HG02885 (cell line): ENCODE results near the gene TRPM1.

Experiments
- ATAC-seq: cut with Tn5 transposase; IDR thresholded peaks from one replicate; pipeline ENCODE4 v1.9.1; 2021; ENCODE audit warnings: mild to moderate bottlenecking; ENCODE audit not compliant: unreplicated experiment, poor library complexity

TRPM1 gene

DNA sequence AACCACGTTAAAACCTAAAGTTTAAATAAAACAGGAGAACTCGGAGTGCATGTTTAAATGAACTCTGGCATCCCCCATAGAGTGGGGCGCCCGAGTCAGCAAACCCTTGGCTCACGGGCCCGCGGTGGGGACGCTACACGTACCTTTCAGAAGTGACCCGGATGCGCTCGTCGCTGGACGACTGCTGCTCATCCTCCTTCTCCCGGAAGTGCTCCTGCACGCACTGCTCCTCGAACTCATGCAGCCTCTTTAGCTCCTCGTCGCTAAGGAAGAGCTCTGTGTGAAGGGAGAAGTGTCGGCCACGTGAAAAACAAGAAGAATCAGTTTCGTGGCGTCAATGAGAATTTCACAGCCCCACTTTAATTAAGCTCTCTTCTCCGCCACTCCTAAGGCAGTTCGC is 75.5 kb downstream of the TRPM1 start:
- no peak for ATAC-seq

DNA sequence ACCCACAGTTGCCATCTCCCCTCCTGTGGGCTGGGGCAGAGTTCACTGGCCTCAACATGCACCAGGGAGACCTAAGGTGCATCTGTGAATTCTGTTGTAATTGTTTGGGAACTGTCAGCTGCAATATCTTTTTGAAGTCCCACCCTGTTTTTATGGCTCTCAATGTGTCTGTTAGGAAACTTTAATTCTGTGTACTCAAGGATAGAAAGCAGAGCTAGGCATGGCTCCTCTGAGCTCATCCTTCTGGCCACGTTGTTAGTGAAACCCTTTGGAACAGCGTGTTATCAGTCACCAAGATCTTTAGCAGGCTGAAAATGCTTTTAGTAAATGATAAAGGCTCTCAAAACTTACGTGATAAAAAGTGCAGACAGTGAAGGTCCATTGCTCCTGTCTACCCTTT is 76.5 kb downstream of the TRPM1 start:
- no peak for ATAC-seq

DNA sequence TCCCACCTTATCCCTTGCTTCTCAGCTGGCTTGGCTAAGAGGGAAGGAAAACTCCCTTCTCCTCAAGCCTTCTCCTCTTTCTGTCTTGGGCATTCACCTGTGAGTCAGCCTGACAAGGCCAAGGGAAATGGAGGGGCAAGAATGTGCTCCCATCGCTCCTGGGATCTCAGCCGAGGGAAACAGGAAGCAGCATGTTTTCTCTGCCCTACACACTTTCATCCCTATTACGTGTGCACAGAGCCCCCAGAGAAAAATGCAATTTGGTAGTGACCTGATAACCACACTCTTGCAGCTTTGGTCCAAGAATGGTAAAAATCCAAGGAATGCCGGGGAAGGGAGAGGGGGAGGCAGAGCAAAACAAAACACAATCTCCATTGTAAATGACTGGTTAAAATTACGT is 77.2 kb downstream of the TRPM1 start:
- no peak for ATAC-seq

DNA sequence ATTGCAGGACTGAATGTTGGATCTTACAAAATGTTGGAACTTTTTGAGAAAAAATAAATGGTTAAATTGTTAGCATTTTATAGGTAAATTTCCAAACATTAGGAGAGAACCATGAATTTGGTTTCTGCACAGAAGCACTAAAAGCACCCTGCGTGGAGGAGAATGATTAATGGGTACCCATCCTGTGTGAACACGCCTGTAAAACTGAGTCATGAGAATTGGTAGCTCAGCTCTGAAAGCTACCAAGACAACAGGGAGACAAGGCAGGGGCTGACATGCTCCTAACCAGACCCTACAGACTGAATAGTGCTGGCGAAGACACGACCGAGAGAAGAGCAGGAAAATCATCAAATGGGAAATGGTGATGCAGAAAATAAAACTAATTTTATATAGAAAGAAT is 77.7 kb downstream of the TRPM1 start:
- ATAC-seq = no peak

DNA sequence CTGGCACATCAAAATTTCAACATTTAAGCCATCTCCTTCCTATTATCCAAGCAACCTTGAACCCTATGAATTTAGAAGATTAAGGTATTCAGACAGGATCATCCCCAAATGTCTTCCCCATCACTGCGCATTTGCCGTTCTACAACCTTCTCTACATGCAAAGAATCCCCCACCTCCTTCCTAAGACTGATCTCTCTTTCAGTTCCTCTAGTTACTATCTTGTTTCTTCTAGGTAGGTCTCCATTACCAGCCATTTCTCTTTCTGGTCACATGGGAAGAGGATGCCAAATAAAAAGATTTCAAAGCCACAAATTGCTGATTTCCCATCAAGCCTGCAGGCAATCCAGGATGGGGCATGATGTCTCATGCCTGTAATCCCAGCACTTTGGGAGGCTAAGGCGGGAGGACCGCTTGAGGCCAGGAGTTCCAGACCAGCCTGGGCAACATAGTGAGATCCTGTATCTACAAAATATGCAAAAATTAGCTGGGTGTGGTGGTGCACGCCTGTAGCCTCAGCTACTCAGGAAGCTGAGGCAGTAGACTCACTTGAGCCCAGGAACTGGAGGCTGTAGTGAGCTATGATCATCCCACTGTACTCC is 80.4 kb downstream of the TRPM1 start:
- peak; percentile 47 for ATAC-seq

DNA sequence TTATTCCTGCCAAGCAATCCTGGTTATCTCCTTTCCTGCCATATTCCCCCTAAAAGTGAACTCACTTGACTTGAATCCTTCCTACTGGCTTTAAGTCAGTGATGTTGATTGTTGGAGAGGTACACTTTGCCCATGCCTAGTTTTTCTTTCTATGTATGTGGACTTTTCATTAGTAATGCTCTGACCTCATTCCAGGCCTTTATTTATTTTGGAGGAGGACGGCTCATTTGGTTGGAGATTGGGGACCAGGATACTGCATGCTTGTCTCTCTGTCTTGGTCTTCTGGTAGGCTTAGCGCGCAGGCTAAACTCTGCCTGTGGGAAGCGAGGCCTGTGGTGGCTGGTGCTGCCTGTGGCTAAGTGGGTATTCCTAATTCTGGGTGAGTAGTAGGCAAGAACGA is 81.0 kb downstream of the TRPM1 start:
- no peak for ATAC-seq

DNA sequence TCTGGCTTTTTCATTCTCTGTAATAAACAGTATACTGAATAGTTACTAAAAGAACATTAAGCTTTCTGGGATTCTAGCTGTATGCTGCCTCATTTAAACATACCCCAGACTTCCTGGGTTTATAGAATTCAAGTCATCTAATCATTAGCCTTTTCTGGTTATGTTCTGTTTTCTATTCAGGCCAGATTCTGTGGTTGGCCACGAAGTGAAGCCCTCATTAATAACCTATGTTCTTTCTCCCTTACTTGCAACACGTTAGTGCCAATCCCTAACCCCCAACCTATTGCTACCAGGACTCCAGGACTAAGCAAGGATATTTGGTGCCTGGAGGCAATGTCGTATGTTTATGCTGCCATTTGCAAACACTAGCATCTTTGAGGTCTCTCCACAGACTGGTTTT is 81.5 kb downstream of the TRPM1 start:
- no peak for ATAC-seq

DNA sequence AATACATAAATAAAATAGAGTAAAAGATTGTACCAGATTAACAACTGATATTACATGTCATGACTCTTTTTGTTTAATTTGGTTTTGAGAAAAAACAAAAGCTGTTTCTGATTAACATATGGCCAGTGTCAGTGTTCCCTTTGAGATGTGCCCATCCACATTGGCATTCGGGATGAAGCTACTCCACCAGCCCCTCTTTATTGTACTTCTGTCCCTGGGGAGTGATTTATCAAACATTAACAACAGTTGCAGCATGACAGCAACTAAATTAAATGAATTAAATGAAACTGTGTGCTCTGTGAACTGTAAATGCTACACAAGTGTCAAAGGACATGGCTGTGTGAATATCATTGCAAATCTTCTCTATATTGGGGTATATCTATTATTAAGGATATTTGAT is 84.2 kb downstream of the TRPM1 start:
- ATAC-seq = no peak

DNA sequence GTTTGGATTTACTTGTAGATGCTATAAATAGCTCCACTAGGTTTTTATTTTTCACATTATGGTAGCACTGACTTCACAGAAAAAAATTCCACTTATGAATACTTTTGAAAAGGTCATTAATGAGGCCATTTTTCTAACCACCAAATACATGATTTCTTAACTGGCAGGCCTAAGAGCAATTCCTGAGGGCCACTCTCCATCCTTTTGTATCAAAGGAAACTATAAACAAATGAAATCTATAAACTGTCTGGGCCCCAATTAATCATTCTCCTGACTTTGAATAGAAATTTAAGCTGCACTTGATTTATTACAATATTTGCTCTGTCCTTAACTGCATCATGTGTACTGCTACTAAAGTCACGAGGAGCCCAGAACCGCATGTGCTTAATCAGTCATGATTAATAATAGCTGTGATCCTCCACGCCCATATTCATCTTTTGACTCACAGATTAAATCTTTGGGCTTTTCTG is 85.0 kb downstream of the TRPM1 start:
- ATAC-seq = no peak

DNA sequence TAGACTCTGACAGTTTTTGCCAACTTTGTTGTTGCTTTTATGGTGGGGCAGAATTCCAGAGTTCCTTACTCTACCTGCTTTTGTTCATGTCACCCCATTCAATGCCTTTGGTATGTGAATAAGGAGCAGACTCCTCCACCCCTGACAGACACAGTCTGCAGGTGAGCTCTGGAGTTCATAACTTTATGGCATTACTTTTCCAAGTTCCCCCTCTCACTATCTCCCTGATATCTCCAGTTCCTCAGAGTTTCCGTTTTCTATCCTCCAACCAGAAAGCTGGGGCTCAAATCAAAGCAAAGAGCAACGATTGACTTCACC is 87.0 kb downstream of the TRPM1 start:
- ATAC-seq = no peak

DNA sequence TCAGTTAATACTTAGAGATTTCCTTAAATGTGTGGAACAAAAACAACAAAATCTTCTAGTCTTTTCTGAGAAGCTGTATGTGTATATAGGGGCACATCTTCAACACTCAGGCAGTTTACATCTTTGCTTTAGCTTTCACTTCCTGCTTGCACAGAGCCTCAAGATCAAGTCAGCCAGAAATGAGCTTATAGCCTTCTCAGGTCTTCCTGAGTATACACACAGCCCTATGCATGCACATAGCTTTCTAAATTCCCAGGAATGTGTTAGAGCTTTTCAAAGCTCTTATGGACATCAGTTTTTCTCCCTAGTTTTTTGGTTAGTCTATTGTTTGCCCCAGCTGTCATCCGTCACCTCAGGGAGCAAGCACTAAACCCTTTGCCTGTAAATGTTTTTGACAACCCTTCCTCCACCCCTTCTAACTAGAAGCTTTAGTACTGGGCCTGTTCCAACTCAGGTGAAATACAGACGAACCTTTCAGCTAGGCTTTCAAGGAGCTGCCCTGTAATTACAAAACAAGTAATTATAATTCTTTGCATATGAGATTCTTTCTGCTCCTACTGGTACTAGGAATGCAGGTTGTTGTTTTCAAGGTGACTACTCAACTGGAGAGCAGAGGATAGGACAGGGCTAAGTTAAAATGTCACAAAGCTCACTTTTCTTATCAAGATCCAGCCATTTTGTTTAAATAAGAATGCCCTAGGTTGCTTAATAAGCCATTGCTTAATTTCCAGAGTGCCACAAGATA is 87.5 kb downstream of the TRPM1 start:
- peak; percentile 94 for ATAC-seq

DNA sequence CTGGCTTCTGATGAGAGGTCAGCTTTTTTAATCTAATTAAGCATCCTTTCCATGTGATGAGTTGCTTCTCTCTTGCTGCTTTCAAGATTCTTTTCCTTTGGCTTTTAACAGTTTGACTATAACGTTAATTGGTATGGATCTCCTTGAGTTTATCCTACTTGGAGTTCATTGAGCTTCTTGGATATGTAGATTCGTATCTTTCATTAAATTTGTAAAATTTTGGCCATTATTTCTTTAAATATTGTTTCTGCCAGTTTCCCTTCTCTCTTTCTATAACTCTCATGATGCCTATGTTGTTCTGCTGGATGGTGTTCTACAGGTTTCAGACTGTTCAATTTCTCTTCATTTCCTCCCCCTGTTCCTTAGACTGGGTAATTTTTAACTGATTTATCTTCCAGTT is 89.1 kb downstream of the TRPM1 start:
- ATAC-seq = no peak

DNA sequence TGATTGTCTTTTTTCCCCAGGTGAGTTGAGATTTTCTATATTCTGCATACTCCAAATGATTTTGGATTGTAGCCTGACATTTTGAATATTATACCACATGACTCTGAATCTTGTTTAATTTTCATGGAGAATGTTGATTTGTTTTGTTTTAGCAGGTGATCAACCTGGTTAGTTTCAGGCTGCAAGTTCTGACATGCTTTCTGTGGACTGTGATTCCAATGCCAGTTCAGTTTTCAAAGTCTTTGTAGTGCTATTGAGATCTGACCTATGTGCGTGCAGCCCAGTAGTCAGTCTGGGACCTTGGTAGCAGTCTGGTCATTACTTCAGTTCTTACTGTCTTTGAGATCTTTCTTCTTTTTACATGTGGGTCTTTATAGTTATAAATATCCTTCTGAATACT is 91.5 kb downstream of the TRPM1 start:
- no peak for ATAC-seq

DNA sequence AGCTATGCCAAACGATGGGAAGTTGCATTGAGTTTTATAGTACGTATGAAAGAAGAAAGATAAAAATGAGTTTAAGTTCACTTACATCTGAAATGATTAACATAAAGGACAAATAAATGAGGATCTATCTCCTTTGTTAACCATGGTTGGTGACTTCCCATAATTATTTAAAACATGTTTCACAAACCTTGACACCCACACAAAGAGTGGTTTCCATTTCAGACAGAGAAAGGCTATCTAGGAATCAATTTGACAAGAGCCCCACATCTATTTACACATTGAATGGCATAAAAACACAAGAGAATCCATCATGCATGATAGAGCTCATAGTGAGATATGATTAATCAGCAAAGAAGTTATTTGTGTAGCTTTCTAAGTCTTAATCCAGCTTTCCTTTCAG is 95.9 kb downstream of the TRPM1 start:
- ATAC-seq = no peak

DNA sequence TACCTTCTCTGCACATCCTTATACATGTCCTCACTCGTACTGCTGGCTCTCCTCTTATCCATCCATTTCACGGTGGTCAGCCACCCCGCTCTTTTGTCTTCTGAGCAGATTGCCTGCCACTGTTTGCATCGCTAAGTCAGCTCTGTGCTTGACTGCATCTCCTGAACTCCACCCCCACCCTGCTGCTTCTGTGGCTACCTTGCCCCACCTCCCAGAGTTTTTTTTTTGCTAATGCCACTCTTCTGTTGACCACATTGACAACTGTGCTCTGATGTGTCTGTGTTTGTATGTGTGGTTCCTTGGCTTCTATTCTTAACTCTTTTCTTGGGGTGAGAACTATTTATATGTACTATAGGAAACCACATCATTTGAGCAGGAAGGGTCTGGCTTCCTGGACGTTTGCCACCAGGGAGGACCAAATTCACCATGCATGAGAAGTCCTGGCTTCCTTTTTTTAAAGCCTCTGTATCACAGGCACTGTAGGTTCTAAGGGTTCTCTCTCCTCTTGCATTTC is 97.2 kb downstream of the TRPM1 start:
- peak; percentile 88 for ATAC-seq

DNA sequence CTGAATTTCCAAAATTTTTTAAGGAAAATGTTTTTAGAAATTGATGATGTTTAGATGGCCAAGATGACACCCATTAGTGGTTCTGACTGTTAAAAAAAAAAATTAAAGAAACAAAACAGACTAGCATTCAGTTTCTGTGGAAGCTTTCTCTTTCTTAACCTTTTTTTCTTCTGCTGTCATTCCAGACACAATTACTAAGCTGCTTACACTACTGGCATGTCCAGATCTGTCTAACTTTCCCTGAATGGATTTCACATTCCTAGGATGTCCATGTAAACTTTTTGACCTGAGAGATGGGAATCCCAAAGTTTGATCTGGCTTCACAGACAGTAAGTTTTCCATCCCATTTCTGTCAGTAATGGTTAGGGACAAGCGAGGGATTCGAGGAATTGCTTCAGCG is 99.8 kb downstream of the TRPM1 start:
- no peak for ATAC-seq

DNA sequence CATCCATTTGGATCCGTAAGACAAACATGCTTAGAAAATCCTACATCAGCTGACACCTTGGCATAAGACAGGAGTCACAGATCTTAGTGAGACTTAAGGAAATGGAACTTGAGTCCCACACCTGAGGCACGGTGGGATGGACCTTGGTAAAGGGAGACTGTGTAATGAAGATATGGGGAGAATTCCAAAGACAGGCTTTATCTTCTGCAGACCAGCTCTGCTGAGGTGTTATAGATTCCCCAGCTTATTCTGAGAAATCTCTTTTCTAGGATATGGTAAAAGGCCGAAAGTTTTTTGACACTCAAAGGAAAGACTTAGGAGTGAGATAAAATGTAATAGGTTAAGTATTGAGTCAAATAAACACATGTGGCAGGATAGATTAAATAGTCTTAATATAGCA is 101.8 kb downstream of the TRPM1 start:
- ATAC-seq = no peak

DNA sequence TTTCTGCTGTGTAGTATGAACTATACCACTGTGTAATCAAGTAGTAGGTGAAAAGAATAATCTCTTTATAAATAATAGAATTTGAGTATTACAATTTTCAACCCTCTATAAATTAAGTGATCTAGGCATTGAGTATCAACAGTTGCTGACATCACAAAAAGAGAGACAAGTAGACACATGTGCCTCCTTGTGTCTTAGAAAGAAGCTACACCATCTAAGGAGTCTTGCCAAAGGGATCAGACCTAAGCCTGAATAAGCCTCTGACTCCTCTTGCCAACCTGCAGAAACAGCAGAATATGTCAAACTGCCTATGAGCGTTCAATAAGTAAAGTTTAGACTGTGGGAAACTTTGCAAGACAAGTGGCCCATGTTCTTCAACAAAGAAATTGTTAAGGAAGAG is 104.3 kb downstream of the TRPM1 start:
- ATAC-seq = no peak

DNA sequence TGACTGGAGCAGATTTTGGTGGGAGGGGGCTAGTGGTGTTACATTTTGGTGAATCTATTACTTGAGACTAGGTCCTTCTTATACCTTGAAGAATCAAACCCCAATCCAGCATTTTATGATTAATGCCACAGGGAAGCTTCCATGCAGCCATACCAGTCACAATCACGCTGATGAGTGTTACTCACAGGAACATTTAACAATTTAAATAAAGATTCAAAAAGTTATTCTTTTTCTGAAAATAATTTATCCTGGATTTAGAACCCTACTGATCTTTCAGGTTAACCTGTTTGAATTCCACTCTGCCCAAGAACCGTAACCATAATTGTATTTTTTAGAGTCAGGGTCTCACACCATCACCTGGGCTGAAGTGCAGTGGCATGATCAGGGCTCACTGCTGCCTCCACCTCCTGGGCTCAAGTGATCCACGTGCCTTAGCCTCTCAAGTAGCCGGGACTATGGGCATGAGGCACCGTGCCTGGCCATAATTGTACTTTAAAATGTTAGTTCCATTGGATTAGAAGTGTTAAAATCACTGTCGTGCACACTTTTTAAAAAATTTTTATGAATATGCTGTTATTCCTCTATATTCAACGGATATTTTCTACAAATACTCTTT is 109.2 kb downstream of the TRPM1 start:
- no peak for ATAC-seq

DNA sequence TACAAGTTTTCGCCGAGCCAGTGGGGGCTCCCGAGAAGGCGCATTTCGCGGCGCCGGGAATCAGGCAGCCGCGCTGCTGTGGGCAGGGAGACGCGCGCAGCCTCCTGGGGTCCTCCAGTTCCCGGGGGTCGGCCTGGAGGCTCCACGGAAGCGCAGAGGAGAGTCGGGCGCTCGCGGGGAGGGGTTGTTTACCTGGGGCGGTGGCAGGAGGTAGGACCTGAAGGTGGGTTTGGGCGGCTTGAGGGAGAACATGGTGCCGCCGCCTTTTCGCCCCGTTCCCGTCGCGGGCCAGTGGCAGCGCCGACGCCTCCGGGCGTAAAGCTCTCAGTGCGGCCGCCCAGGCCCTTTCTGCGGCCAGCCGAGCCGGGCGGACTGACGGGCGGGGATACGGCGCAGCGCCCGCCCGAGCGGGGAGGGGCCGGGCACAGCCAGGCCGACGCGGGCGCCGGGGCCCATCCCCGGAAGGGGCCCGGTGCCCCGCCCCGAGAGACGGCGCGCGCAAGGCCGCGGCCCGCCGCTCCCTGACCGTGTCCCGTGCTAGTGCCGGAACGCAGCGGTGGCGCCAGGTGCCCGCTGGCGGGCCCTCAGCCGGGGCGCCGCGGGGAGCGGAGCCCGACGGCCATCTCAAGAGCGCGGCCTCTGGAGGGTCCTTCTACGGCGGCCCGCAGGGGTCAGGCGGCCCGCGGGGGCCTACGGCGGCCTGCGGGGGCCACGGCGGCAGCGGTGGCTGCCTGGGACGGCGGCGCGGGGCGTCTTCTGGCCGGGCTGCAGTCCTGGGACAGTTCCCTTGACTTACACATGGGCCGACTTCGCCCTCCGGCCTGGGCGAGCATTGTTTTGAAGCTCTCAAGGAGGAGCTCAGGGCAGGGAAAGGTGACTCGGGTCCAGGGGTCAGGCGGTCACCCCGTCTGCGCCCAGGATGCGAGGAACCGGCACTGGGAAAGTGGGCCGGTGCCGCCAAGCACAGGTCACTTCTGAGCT is 110.0 kb downstream of the TRPM1 start, which contains the start of gene MTMR10:
MTMR10 (minus strand) TSS at position 374 of the 981 bp plus-strand sequence; CDS start at position 252, 122 bp downstream.
- peak; percentile 92 for ATAC-seq
